Activated CD4-positive, alpha-beta T cell treated with anti-CD3 and anti-CD28 coated beads for 36 hours (primary cell): Measurements from ENCODE around the gene MEIS3. TPM values are rescaled to one million over a fixed set of nuclear protein-coding genes. Genes with fewer than 3 reads are reported as not detected.
A peak's percentile ranks its signal among the peaks of the same experiment; 100 is the strongest.

Experiments used
- ATAC-seq: fragments of 200-7000 bp; cut with Tn5 transposase; one replicate; pipeline ENCODE4 v1.10.0; 2021; ENCODE audit warnings: mild to moderate bottlenecking, moderate library complexity
- CTCF ChIA-PET: fragments of 350-600 bp; sonication (Branson Sonifier 250); formaldehyde crosslinking; loops from one replicate; lab custom pipeline; 2021; ENCODE audit warnings: antibody characterized with exemption; lab: Charles Lee
- POLR2A ChIA-PET: fragments of 350-600 bp; sonication (Branson Sonifier 250); formaldehyde crosslinking; loops from one replicate; lab custom pipeline; 2021; ENCODE audit warnings: antibody characterized with exemption, inconsistent platforms; lab: Charles Lee
- DNase-seq: peaks from one replicate; pipeline ENCODE4 v3.0.0-alpha.2; 2020
- H3K27ac Mint-ChIP-seq: one replicate; pipeline ENCODE4 v1.8.0; 2021; ENCODE audit warnings: mixed read lengths
- H3K27me3 Mint-ChIP-seq: one replicate; pipeline ENCODE4 v1.8.0; 2021; ENCODE audit warnings: mixed read lengths
- H3K36me3 Mint-ChIP-seq: one replicate; pipeline ENCODE4 v1.8.0; 2021; ENCODE audit warnings: low read depth, mixed read lengths
- H3K4me1 Mint-ChIP-seq: one replicate; pipeline ENCODE4 v1.8.0; 2021; ENCODE audit warnings: mixed read lengths
- H3K4me3 Mint-ChIP-seq: one replicate; pipeline ENCODE4 v1.8.0; 2021; ENCODE audit warnings: mild to moderate bottlenecking, moderate library complexity, mixed read lengths
- H3K9me3 Mint-ChIP-seq: one replicate; pipeline ENCODE4 v1.8.0; 2021; ENCODE audit warnings: low read depth, mixed read lengths
- intact Hi-C, 2 experiments: fragments of 100-400 bp; cut with DNase I in 1 of 2; cut with micrococcal nuclease in 1 of 2; formaldehyde crosslinking; loops; one replicate each; pipeline versions ENCODE4 v1.14.2 to v1.15.1; 2022 to 2024; cut with DNase I, micrococcal nuclease
- total RNA-seq, 2 experiments: library from RNA; stranded (reverse); gene quantifications; one replicate each; pipeline ENCODE4 v1.2.3, GENCODE V29; 2021

Gene MEIS3
- total RNA-seq, 2 experiments from 2014 or later: 0.28 TPM; not detected in 1

- Mint-ChIP-seq H3K27me3 (peaks cover 56% of the 10 kb centered on the region), H3K4me1 (peaks cover 44% of the 10 kb centered on the region), H3K4me3 (peak overlapping the region; percentile 1), H3K9me3 (no peaks in the 10 kb centered on the region), H3K36me3 (peaks cover 3% of the 10 kb centered on the region), H3K27ac (no peak overlapping the region)
- intact Hi-C loops: loop anchor here (1.0 to 5.0 kb wide), 6 partner anchors 19 to 173 kb away; partner anchors contain the start of genes INAFM1 (in 1 of the 2), KPTN (in 1 of the 2) and NAPA (in 1 of the 2)
- DNase-seq: peak; percentile 90
- ChIA-PET CTCF (interaction anchor here (0.7 to 1.9 kb wide), 2 partner anchors 20 to 114 kb away, joined by 3 to 11 read pairs; no protein-coding TSS in a partner anchor), POLR2A (interaction anchor here (0.6 kb wide), 1 partner anchor 254 kb away, joined by 3 read pairs; no protein-coding TSS in a partner anchor)
- peak; percentile 85 for ATAC-seq
Measured at GRCh38 chr19:47447470-47448359, 28.4 kb upstream of the MEIS3 start.

GRCh38 chr19:47446534-47447469, 27.5 kb upstream of the MEIS3 start:
- H3K4me3 Mint-ChIP-seq: peak overlapping the region; percentile 1
- ChIA-PET CTCF (interaction anchor here (0.7 to 2.2 kb wide), 4 partner anchors 10 to 253 kb away, joined by 3 to 11 read pairs (median 4); no protein-coding TSS in a partner anchor), POLR2A (interaction anchor here (0.6 to 0.7 kb wide), 2 partner anchors 220 to 254 kb away, joined by 3 to 6 read pairs; no protein-coding TSS in a partner anchor)
- H3K9me3 Mint-ChIP-seq: no peaks in the 10 kb centered on the region
- H3K27me3 Mint-ChIP-seq: peaks cover 58% of the 10 kb centered on the region
- H3K36me3 Mint-ChIP-seq: peaks cover 3% of the 10 kb centered on the region
- intact Hi-C loops: loop anchor here (1.0 to 5.0 kb wide), 6 partner anchors 19 to 173 kb away; partner anchors contain the start of genes INAFM1 (in 1 of the 2), KPTN (in 1 of the 2) and NAPA (in 1 of the 2)
- ATAC-seq: peak; percentile 45
- no peak overlapping the region for H3K27ac Mint-ChIP-seq
- H3K4me1 Mint-ChIP-seq: peaks cover 44% of the 10 kb centered on the region
- DNase-seq: peak; percentile 68

GRCh38 chr19:47445937-47446402, 26.6 kb upstream of the MEIS3 start:
- H3K4me3 Mint-ChIP-seq: no peak overlapping the region
- intact Hi-C loops: loop anchor here in 1 of 2 experiments (5.0 kb wide), 1 partner anchor 36 kb away; the partner anchor contains the start of gene KPTN

GRCh38 chr19:47445527-47445926, 26.2 kb upstream of the MEIS3 start:
- Mint-ChIP-seq H3K4me1 (peaks cover 44% of the 10 kb centered on the region), H3K36me3 (peaks cover 3% of the 10 kb centered on the region), H3K27ac (no peak overlapping the region), H3K27me3 (peaks cover 67% of the 10 kb centered on the region), H3K9me3 (no peaks in the 10 kb centered on the region), H3K4me3 (no peak overlapping the region)
- DNase-seq (no peak), ATAC-seq (no peak)
- ChIA-PET CTCF (interaction anchor here (0.6 to 2.2 kb wide), 5 partner anchors 9 to 279 kb away, joined by 3 to 6 read pairs (median 4); no protein-coding TSS in a partner anchor), POLR2A (interaction anchor here (0.6 kb wide), 1 partner anchor 12 kb away, joined by 3 read pairs; no protein-coding TSS in a partner anchor)
- intact Hi-C loops: loop anchor here in 1 of 2 experiments (5.0 kb wide), 1 partner anchor 37 kb away; the partner anchor contains the start of gene KPTN

More at GRCh38 chr19:47445937-47446402, 26.6 kb upstream of the MEIS3 start:
- H3K27me3 Mint-ChIP-seq: peaks cover 64% of the 10 kb centered on the region
- DNase-seq (peak; percentile 71), ATAC-seq (no peak)
- H3K4me1 Mint-ChIP-seq: peaks cover 44% of the 10 kb centered on the region
- H3K9me3 Mint-ChIP-seq: no peaks in the 10 kb centered on the region
- ChIA-PET POLR2A (no interaction called here), CTCF (interaction anchor here (1.1 to 2.2 kb wide), 2 partner anchors 9 to 253 kb away, joined by 3 to 6 read pairs; no protein-coding TSS in a partner anchor)
- peaks cover 3% of the 10 kb centered on the region for H3K36me3 Mint-ChIP-seq
- H3K27ac Mint-ChIP-seq: no peak overlapping the region

- Mint-ChIP-seq H3K4me1 (peaks cover 44% of the 10 kb centered on the region), H3K36me3 (peaks cover 3% of the 10 kb centered on the region), H3K27ac (no peak overlapping the region), H3K27me3 (peaks cover 65% of the 10 kb centered on the region), H3K4me3 (no peak overlapping the region), H3K9me3 (no peaks in the 10 kb centered on the region)
- ChIA-PET CTCF (interaction anchor here (0.7 to 2.2 kb wide), 4 partner anchors 8 to 261 kb away, joined by 3 to 6 read pairs (median 5); no protein-coding TSS in a partner anchor), POLR2A (no interaction called here)
- intact Hi-C loops: no loop called here
- ATAC-seq (no peak), DNase-seq (peak; percentile 52)
Measured at GRCh38 chr19:47444388-47444821, 25.1 kb upstream of the MEIS3 start.

GRCh38 chr19:47443331-47443730, 24.0 kb upstream of the MEIS3 start:
- Mint-ChIP-seq H3K27ac (no peak overlapping the region), H3K36me3 (peaks cover 3% of the 10 kb centered on the region), H3K9me3 (no peaks in the 10 kb centered on the region), H3K27me3 (peaks cover 63% of the 10 kb centered on the region), H3K4me1 (peaks cover 44% of the 10 kb centered on the region), H3K4me3 (no peak overlapping the region)
- CTCF ChIA-PET: no interaction called here
- ATAC-seq (no peak), DNase-seq (no peak)
- intact Hi-C loops: no loop called here
- POLR2A ChIA-PET: no interaction called here

- no peaks in the 10 kb centered on the region for H3K36me3 Mint-ChIP-seq
- H3K27ac Mint-ChIP-seq: no peak overlapping the region
- ATAC-seq (no peak), DNase-seq (no peak)
- no peak overlapping the region for H3K4me3 Mint-ChIP-seq
- ChIA-PET POLR2A (no interaction called here), CTCF (interaction anchor here (0.6 to 5.4 kb wide), 7 partner anchors 9 to 269 kb away, joined by 3 to 52 read pairs (median 4); partner anchors contain the start of genes DHX34 and NAPA)
- peaks cover 23% of the 10 kb centered on the region for H3K4me1 Mint-ChIP-seq
- H3K9me3 Mint-ChIP-seq: no peaks in the 10 kb centered on the region
- intact Hi-C loops: no loop called here
- peaks cover 45% of the 10 kb centered on the region for H3K27me3 Mint-ChIP-seq
Measured at GRCh38 chr19:47438793-47439220, 19.5 kb upstream of the MEIS3 start.

- Mint-ChIP-seq H3K27me3 (peaks cover 34% of the 10 kb centered on the region), H3K27ac (no peak overlapping the region), H3K4me1 (peaks cover 15% of the 10 kb centered on the region), H3K4me3 (no peak overlapping the region), H3K9me3 (no peaks in the 10 kb centered on the region), H3K36me3 (no peaks in the 10 kb centered on the region)
- no peak for DNase-seq
- intact Hi-C loops: loop anchor here (2.0 kb wide), 2 partner anchors 77 to 171 kb away; partner anchors contain the start of genes BICRA (in 1 of the 2) and NAPA (in 1 of the 2)
- POLR2A ChIA-PET: no interaction called here
- no peak for ATAC-seq
- CTCF ChIA-PET: interaction anchor here (0.8 to 5.4 kb wide), 9 partner anchors 9 to 340 kb away, joined by 3 to 52 read pairs (median 5); partner anchors contain the start of gene DHX34
Measured at GRCh38 chr19:47437500-47437899, 18.2 kb upstream of the MEIS3 start.

GRCh38 chr19:47436712-47437401, 17.5 kb upstream of the MEIS3 start:
- no peaks in the 10 kb centered on the region for H3K36me3 Mint-ChIP-seq
- peaks cover 38% of the 10 kb centered on the region for H3K27me3 Mint-ChIP-seq
- ChIA-PET CTCF (interaction anchor here (0.5 to 5.4 kb wide), 27 partner anchors 9 to 432 kb away, joined by 3 to 52 read pairs (median 4); partner anchors contain the start of genes KPTN, NAPA and SLC8A2), POLR2A (interaction anchor here (0.7 to 1.0 kb wide), 2 partner anchors 270 to 544 kb away, joined by 3 to 4 read pairs; no protein-coding TSS in a partner anchor)
- no peak overlapping the region for H3K4me3 Mint-ChIP-seq
- no peak overlapping the region for H3K27ac Mint-ChIP-seq
- peak; percentile 91 for ATAC-seq
- intact Hi-C loops: loop anchor here (1.0 to 2.0 kb wide), 7 partner anchors 47 to 306 kb away; partner anchors contain the start of genes NAPA (in 2 of the 2), BICRA (in 1 of the 2) and KPTN (in 1 of the 2)
- no peaks in the 10 kb centered on the region for H3K9me3 Mint-ChIP-seq
- DNase-seq: peak; percentile 92
- H3K4me1 Mint-ChIP-seq: peaks cover 17% of the 10 kb centered on the region
